ENCODE results near the gene CNOT9.
A peak's percentile ranks its signal among the peaks of the same experiment; 100 is the strongest.
"Not testable (repeated sequence)": the region's sequence is repeated elsewhere in the genome, so short reads cannot be mapped to it uniquely, and the experiment has no call there.

The CNOT9 gene

DNA sequence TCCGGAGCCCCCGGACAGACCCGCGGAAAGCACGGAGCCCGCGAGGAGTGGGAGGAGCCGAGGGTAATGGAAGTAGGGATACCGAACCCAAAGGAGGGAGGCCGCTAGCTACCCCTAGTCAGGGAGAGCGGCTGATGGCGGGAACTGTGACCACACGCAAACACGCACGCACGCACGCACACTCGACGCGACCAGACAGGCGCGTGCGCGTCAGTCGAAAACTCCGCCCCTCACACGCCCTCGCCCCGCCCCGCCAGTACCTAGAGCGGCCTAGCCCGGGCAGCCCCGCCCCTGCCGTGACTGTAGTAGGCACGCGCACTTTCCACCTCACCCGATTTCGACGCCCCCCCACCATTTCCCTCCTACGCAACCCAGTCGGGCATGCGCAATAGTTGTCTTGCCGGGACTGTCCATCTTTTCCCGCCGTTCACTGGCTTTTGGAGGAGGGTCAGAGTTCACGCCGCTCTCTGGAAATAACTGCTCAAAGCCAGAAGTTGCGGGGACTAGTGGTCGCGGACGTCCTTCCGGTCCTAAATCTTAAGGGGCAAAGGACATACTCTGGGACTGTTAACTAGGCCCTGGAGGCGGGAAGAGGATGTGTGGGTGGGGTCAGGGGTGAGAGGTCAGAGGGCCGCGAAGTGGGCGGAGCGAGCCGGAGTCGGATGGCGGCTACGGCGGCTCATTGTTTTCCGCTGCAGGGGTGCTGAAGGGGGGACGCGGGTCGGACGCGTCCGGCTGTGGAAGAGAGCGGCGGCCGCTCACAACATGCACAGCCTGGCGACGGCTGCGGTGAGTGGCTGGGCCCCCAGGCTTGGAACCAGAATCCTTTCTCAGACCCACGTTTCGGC, at the start of gene CNOT9, which contains the start of gene USP37:
Gene CNOT9, plus strand, starts transcription at position 650 of the 848 bp plus-strand sequence. Its CDS starts 116 bp downstream, at position 766.
Gene USP37, minus strand, starts transcription at position 162 of the 848 bp plus-strand sequence. CDS start 9,698 bp downstream, outside the sequence.
- peak; percentile 98 for DNase-seq (ENCODE audit: low spot score)

GRCh38 chr2:218518876-218519275, 49.8 kb upstream of the CNOT9 start:
- DNase-seq (ENCODE audit: low spot score), result no peak

DNA sequence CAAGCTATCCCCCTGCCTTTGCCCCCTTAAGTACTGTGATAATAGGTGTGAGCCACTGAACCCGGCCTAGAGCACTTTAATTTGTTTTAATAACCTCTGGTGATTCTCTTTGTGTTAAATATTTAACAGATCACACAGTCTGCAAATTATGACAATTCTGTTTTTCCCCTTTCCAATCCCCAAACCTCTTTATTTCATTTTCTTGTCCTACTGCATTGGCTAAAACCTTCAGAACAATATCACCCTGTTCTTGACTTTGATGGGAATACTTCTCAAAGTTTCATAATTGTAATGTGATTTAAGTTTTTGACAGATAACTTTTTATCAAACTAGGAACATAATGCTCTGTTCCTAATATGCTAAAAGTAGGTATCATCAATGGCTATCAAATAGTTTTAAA, 45.0 kb upstream of the CNOT9 start:
- no peak for DNase-seq (ENCODE audit: low spot score)

DNA sequence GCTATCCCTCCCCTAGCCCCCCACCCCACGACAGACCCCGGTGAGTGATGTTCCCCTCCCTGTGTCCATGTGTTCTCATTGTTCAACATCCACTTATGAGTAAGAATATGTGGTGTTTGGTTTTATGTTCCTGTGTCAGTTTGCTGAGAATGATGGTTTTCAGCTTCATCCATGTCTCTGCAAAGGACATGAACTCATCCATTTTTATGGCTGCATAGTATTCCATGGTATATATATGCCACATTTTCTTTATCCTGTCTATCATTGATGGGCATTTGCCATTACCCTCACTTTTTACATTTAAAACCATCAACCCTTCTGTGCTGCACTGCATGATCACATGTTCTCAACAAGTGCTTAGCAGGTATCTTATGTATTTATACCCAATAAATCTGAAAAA, 40.2 kb upstream of the CNOT9 start:
- DNase-seq (ENCODE audit: low spot score), result not testable (repeated sequence)

- DNase-seq (ENCODE audit: low spot score), result no peak
These were observed 38.6 kb upstream of the CNOT9 start for GRCh38 chr2:218529990-218530389.

DNA sequence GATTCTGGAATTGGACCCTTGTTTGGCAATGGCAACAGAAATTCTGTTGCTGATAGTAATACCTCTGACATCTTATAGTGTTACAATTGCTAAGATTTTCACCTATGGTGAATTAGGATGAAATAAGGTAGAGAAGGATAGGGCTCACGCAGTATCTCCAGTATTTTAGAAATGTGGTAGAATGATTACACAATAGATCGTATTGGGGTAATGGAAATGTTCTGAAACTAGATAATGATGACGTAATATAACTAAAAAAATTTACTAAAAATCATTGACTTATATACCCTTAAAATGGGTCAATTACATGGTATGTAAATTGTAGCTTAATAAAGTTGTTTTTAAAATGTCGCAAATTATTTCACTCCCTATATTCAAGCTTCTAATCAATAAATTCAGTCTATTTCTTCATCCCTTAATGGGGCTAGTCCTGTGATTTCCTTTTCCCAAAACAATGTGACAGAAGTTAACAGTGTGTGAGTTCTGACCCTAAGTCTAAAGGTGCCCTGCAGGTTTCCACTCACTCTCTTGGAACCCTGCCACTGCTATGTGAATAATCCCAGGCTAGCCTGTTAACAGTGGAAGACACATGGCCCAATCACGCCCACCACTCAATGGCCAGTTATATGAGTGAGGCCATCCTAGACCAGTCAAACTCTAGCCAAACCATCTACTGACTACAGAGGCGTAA, 31.7 kb upstream of the CNOT9 start:
- DNase-seq (ENCODE audit: low spot score), result no peak

- no peak for DNase-seq (ENCODE audit: low spot score)
These were observed 28.6 kb upstream of the CNOT9 start for GRCh38 chr2:218540015-218540414.

DNA sequence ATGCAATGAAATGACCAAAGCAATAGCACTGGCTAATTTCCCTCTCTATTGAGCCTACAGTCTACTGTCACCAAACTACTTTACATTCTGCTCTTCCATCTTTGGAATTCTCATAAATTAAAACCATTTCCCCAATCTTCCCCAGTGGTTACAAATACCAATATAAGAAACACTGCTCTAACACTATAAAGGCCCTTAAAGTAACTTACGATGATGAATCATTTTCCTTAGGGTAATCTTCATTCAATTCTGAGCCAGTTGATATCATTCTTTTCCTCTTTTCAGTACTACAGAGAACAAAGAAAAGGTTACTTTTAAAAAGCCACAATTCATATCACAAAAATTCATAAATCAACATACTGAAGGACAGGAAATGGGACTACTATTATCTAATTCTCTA, 22.6 kb upstream of the CNOT9 start:
- DNase-seq (ENCODE audit: low spot score), result no peak

GRCh38 chr2:218547511-218547910, 21.1 kb upstream of the CNOT9 start:
- DNase-seq (ENCODE audit: low spot score), result no peak

DNA sequence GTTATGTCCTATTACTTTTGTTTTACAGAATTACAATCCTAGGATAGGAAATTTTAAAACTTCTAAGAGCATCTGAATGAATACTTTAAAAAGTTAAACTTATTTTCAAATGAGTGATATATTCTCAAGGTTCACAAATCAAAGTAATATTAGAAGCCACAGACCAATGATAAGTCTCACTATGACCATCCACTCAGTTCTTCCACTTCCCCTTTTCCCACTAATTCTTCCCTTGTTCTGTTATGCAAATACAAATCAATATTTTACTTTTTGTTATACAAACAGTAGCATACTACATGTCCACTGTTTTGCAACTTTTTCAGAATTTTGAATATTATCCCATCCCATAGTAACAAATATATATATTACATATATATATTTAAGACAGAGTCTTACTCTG, 20.7 kb upstream of the CNOT9 start:
- no peak for DNase-seq (ENCODE audit: low spot score)

DNA sequence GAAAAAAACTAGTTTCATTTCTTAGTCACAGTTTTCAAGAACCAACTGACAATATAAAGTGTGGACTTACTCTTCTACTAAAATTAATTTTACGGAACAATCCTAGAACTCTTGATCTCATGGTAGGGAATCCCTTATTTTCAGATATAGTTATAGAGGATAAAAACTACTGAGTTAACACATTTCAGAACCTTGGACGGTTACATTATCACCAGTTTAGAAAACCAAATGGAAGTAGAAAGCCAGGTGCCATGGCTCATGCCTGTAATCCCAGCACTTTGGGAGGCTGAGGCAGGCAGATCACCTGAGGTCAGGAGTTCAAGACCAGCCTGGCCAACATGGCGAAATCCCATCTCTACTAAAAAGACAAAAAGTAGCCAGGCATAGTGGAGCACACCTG, 14.4 kb upstream of the CNOT9 start:
- not testable (repeated sequence) for DNase-seq (ENCODE audit: low spot score)

- no peak for DNase-seq (ENCODE audit: low spot score)
These were observed 13.1 kb upstream of the CNOT9 start for GRCh38 chr2:218555527-218555926.

GRCh38 chr2:218557941-218558340, 10.7 kb upstream of the CNOT9 start:
- DNase-seq (ENCODE audit: low spot score), result no peak

DNA sequence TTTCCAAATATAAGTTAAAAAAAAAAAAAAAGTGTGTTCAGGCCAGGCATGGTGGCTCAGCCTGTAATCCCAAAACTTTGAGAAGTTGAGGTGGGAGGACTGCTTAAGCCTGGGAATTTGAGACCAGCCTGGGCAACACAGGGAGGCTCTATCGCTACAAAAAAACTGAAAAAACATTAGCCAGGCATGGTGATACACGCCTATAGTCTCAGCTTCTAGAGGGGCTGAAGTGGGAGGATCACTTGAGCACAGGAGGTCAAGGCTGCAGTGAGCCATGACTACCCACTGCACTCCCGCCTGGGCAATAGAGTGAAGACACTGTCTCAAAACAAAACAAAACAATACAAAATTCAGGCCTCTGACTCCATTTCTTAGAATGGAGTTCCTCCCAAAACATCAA, 9.7 kb upstream of the CNOT9 start:
- DNase-seq (ENCODE audit: low spot score), result no peak

GRCh38 chr2:218564056-218564455, 4.6 kb upstream of the CNOT9 start:
- DNase-seq (ENCODE audit: low spot score), result no peak

- no peak for DNase-seq (ENCODE audit: low spot score)
These were observed 2.3 kb upstream of the CNOT9 start for GRCh38 chr2:218566296-218566695.

DNA sequence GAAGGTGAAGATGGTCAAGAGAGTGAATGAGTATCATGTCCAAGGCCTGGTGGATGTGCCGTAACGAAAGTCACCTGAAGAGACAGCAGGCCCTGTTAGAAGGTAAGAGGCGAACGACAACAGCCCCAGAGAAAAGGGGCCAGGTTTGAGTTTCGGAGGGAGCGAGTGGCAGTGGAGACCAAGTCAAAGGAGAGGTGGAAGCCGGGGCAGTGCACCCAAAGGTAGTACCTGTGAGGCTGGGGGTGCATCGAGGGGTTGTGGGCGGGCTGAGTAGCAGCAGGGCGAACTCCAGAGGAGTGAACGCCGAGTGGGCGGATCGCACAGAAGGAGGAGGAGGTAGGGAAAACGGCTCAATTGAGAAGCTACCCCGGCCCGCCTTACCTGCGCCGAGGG, 846 bp upstream of the CNOT9 start:
- no peak for DNase-seq (ENCODE audit: low spot score)

DNA sequence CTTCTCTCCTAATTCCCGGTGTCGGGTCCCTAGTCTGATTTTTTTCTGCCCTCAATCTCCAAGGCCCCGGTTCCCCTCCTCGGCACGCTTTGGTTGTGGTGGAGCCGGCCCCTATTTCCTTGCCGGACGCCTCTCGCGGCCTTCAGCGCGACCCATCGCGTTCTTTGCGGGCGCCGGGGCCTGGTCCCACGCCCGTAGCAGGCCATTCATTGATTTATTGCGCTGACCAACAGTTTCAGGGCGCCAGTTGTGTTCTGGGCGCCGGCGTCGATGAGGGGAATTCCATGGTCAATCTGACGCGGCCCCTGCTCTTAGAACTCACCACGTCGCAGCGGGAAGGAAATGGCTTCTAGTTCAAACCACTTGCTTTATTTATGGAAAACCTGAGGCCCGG, 396 bp downstream of the CNOT9 start:
- DNase-seq (ENCODE audit: low spot score), result peak; percentile 62

DNA sequence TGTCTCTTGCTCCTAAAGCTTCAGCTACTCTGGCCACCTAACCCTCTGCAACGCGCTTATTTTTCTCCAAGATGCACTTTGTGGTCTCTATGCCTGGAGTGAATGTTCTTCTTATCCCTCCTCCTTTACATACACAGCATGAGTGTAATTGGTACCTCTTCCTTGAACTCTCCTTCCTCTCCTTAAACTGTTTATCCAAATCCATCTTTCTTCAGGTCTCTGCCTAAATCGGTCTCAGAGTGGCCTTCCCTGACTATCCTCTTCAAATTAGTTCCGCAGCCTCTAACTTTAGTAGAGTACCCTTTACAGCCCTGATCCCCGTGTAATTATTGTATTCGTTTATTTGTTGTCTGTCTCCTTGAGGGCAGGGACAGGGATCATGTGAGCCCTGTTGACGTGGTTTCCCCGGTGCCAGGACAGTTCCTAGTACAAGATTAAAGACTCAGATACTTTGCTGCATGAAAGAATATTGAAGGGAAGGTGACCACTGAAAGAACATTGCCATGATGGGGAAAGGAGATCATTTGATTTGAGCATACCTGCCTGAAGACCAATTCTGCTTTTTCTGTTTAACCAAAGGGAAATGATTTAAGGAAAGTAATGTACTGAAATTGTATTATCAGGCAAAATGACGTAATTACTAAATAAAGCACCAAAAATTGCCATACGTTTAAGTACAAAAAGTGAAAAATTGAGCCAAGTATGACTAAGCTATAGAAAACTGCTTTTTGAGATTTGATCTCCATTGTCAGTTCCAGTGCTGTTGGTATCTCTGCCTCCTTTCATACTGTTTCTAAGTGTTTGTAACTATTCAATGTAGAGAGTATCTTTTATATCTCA, 1.2 kb downstream of the CNOT9 start:
- DNase-seq (ENCODE audit: low spot score), result peak; percentile 57

DNA sequence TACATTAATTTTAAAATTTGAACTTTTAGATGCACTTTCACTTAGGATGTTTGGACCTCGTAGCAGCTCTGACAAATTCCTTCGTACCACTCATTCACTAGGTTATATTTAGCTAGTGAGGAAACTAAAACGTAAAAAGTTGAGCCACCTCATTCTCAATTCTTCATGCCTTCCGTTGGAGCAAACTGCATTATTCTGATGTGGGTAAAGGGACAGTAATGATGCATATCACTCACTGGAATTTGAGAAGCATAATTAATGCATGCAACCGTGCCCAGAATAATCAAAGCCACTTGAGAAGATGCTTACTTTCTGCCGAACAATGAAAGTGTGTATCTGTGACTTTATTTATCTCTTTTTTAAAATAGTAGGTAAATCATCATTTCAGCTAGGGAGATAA, 2.2 kb downstream of the CNOT9 start:
- no peak for DNase-seq (ENCODE audit: low spot score)

DNA sequence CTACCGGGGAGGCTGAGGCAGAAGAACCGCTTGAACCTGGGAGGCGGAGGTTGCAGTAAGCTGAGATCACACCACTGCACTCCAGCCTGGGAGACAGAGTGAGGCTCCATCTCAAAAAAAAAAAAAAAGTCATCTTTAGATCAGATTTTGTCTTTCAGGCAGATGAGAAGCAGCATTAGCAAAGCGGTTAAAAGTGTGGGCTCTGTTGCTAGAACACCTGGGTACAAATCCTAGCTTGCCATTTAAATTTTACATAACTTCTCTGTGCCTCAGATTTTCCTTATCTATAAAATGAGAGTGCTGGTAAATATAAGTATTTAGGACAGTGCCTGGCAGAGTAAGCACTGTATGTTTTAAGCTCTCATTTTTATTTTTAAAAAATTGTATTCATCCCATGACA, 8.2 kb downstream of the CNOT9 start:
- no peak for DNase-seq (ENCODE audit: low spot score)

GRCh38 chr2:218577482-218578220, 9.0 kb downstream of the CNOT9 start:
- DNase-seq (ENCODE audit: low spot score), result no peak
